WTC11 (cell line): Measurements from ENCODE around the gene UBQLN2.

Experiments used
- ATF2 ChIP-seq: sonication (generic); formaldehyde crosslinking; IDR thresholded peaks from 2 replicates; pipeline ENCODE4 v1.8.1; 2022; ENCODE audit warnings: low read depth, missing genetic modification reagents, borderline replicate concordance
- CTCF ChIP-seq: fragments of 200-600 bp; IDR thresholded peaks from 2 replicates; pipeline ENCODE4 v1.8.0; 2022; ENCODE audit warnings: antibody characterized with exemption
- ELF4 ChIP-seq: sonication (generic); formaldehyde crosslinking; IDR thresholded peaks from 2 replicates; pipeline ENCODE4 v1.8.1; 2022; ENCODE audit warnings: low read depth, mild to moderate bottlenecking, moderate library complexity, missing genetic modification reagents
- JUN ChIP-seq: sonication (generic); formaldehyde crosslinking; IDR thresholded peaks from 2 replicates; pipeline ENCODE4 v1.8.0; 2023; ENCODE audit warnings: mild to moderate bottlenecking, missing genetic modification reagents
- MAX ChIP-seq: sonication (generic); formaldehyde crosslinking; IDR thresholded peaks from 2 replicates; pipeline ENCODE4 v1.8.0; 2022; ENCODE audit warnings: mild to moderate bottlenecking, missing genetic modification reagents
- STAT6 ChIP-seq: sonication (generic); formaldehyde crosslinking; conservative IDR thresholded peaks from 2 replicates; pipeline ENCODE4 v1.8.1; 2023; ENCODE audit warnings: mild to moderate bottlenecking, low read depth, missing genetic modification reagents, moderate library complexity
- TEAD4 ChIP-seq: sonication (generic); formaldehyde crosslinking; IDR thresholded peaks from 2 replicates; pipeline ENCODE4 v1.8.0; 2022; ENCODE audit warnings: mild to moderate bottlenecking, missing genetic modification reagents

- TF ChIP-seq STAT6 (no peak), CTCF (no peak), MAX (CRISPR knock-in tag) (no peak), JUN (no peak), ATF2 (CRISPR knock-in tag) (no peak), ELF4 (CRISPR knock-in tag) (no peak), TEAD4 (no peak)
These were observed at the start of gene UBQLN2 for GRCh38 chrX:56563231-56564161.
